Right kidney (tissue), 1 donor: ENCODE measurements around the gene DDX6.

Experiments
- DNase-seq: peaks from one replicate; pipeline ENCODE4 v3.0.0-alpha.2; 2016

The DDX6 gene

GRCh38 chr11:118705111-118705741, 85.7 kb downstream of the DDX6 start:
- DNase-seq, result no peak

- no peak for DNase-seq
These were observed 87.3 kb downstream of the DDX6 start for GRCh38 chr11:118703563-118704106.

DNA sequence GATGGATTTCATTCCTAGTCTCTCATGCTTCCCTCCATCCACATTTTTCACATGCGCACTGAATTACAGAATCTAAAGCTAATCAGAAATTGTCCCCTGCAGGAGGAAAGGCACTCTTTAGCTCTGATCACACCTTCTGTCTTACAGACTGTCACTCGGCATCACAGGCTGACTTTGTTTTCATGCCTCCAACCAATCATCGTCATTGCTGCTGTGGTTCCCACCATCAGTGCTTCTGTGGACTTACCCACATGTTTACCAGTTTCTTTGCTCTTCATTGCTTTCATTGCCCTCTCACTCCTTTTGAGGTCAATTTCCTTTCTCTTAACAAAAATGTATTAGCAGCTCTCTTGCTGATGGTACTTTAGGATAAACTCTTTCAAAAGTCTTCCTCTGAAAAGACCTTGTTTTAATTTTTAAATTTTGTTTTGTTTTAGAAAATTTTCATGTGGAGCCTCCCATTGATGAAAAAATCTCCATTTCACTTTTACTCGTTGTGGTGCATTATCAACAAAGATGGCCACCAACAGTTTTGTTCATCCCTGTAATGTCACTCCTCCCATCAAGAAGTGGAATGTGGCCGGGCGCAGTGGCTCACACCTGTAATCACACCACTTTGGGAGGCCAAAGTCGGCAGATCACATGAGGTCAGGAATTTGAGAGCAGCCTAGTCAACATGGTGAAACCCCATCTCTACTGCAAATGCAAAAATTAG, 91.3 kb downstream of the DDX6 start:
- no peak for DNase-seq
